ENCODE results near the gene RGS9. TPM values are rescaled to one million over a fixed set of nuclear protein-coding genes. Genes with fewer than 3 reads are reported as not detected.
"Not testable (repeated sequence)": the region's sequence is repeated elsewhere in the genome, so short reads cannot be mapped to it uniquely, and the experiment has no call there.

RGS9 gene
- total RNA-seq, 1 donor from 2014 or later, result 7.9 TPM

- peaks cover 25% of the 10 kb centered on the region for H3K4me1 ChIP-seq
- no peaks in the 10 kb centered on the region for H3K36me3 ChIP-seq
- intact Hi-C loops (cut with DNase I), result no loop called here
- no peaks in the 10 kb centered on the region for H3K27me3 ChIP-seq (ENCODE audit: low read depth)
- no peak overlapping the region for H3K27ac ChIP-seq
- no peaks in the 10 kb centered on the region for H3K9me3 ChIP-seq
- ATAC-seq (no peak), DNase-seq (no peak)
- H3K4me3 ChIP-seq, result no peak overlapping the region
- TF ChIP-seq, protein P1, sequence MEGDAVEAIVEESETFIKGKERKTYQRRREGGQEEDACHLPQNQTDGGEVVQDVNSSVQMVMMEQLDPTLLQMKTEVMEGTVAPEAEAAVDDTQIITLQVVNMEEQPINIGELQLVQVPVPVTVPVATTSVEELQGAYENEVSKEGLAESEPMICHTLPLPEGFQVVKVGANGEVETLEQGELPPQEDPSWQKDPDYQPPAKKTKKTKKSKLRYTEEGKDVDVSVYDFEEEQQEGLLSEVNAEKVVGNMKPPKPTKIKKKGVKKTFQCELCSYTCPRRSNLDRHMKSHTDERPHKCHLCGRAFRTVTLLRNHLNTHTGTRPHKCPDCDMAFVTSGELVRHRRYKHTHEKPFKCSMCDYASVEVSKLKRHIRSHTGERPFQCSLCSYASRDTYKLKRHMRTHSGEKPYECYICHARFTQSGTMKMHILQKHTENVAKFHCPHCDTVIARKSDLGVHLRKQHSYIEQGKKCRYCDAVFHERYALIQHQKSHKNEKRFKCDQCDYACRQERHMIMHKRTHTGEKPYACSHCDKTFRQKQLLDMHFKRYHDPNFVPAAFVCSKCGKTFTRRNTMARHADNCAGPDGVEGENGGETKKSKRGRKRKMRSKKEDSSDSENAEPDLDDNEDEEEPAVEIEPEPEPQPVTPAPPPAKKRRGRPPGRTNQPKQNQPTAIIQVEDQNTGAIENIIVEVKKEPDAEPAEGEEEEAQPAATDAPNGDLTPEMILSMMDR (IDR thresholded peaks at IDR 0.05), result no peak
Measured at GRCh38 chr17:65173976-65174683, 37.0 kb downstream of the RGS9 start.

- Histone ChIP-seq H3K4me1 (peaks cover 25% of the 10 kb centered on the region), H3K36me3 (no peaks in the 10 kb centered on the region), H3K4me3 (no peak overlapping the region), H3K9me3 (no peaks in the 10 kb centered on the region), H3K27ac (no peak overlapping the region), H3K27me3 (ENCODE audit: low read depth) (no peaks in the 10 kb centered on the region)
- intact Hi-C loops (cut with DNase I), result no loop called here
- TF ChIP-seq, protein P1 (IDR thresholded peaks at IDR 0.05), result no peak
- DNase-seq (no peak), ATAC-seq (no peak)
Measured at GRCh38 chr17:65174974-65175373, 37.8 kb downstream of the RGS9 start.

DNA sequence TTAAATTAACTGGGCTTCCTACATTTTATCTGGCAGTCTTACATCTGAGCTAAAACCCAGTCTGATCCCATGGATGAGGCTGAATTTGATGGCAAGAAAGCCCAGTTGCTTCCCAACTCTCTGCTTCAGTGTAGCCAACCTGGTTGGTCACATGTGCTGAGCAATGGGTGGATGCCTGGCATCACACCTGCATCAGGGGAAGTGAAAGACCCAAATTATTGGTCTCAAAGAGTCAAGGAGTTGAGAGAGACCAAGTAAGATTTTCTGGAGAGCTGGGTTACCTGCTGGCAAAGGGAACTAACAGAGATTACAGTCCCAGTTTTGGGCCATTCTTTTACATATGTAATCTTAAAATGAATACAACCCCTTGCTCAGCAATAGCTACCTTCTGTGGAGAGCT is 38.8 kb downstream of the RGS9 start:
- no peak overlapping the region for H3K27ac ChIP-seq
- H3K4me1 ChIP-seq, result peaks cover 18% of the 10 kb centered on the region
- H3K27me3 ChIP-seq (ENCODE audit: low read depth), result no peaks in the 10 kb centered on the region
- no peak for DNase-seq
- TF ChIP-seq, protein P1 (IDR thresholded peaks at IDR 0.05), result no peak
- no peak for ATAC-seq
- no peak overlapping the region for H3K4me3 ChIP-seq
- intact Hi-C loops (cut with DNase I), result no loop called here
- H3K36me3 ChIP-seq, result no peaks in the 10 kb centered on the region
- no peaks in the 10 kb centered on the region for H3K9me3 ChIP-seq

- Histone ChIP-seq H3K9me3 (no peaks in the 10 kb centered on the region), H3K27ac (no peak overlapping the region), H3K27me3 (ENCODE audit: low read depth) (no peaks in the 10 kb centered on the region), H3K4me3 (no peak overlapping the region), H3K4me1 (peaks cover 10% of the 10 kb centered on the region), H3K36me3 (no peaks in the 10 kb centered on the region)
- TF ChIP-seq, protein P1 (IDR thresholded peaks at IDR 0.05), result no peak
- DNase-seq, result no peak
- intact Hi-C loops (cut with DNase I), result no loop called here
- no peak for ATAC-seq
Measured at GRCh38 chr17:65176646-65177409, 39.7 kb downstream of the RGS9 start.

GRCh38 chr17:65177901-65178300 is 40.7 kb downstream of the RGS9 start:
- Histone ChIP-seq H3K4me3 (no peak overlapping the region), H3K4me1 (peaks cover 6% of the 10 kb centered on the region), H3K27me3 (ENCODE audit: low read depth) (no peaks in the 10 kb centered on the region), H3K9me3 (no peaks in the 10 kb centered on the region), H3K36me3 (no peaks in the 10 kb centered on the region), H3K27ac (no peak overlapping the region)
- ATAC-seq, result no peak
- TF ChIP-seq, protein P1 (IDR thresholded peaks at IDR 0.05), result no peak
- no peak for DNase-seq
- intact Hi-C loops (cut with DNase I), result no loop called here

- H3K36me3 ChIP-seq; intact Hi-C loops (cut with DNase I); ATAC-seq; H3K4me3 ChIP-seq; H3K27me3 ChIP-seq (ENCODE audit: low read depth); DNase-seq; H3K27ac ChIP-seq; H3K9me3 ChIP-seq: not testable (repeated sequence)
- H3K4me1 ChIP-seq, result peaks cover 10% of the 10 kb centered on the region
Measured at GRCh38 chr17:65180276-65180675, 43.1 kb downstream of the RGS9 start.

GRCh38 chr17:65180752-65181236 is 43.6 kb downstream of the RGS9 start:
- DNase-seq; ATAC-seq; H3K4me3 ChIP-seq; H3K27me3 ChIP-seq (ENCODE audit: low read depth); intact Hi-C loops (cut with DNase I); H3K9me3 ChIP-seq; H3K36me3 ChIP-seq; H3K27ac ChIP-seq: not testable (repeated sequence)
- peaks cover 10% of the 10 kb centered on the region for H3K4me1 ChIP-seq

Data from lower lobe of right lung (tissue), 2 donors.